ENCODE measurements around the gene SLC6A19.

Gene SLC6A19

GRCh38 chr5:1164696-1165630 lies 36.4 kb upstream of the SLC6A19 start:
- FAIRE-seq (no peak), DNase-seq (ENCODE audit: extremely low spot score, insufficient read length, low read depth) (no peak)

GRCh38 chr5:1165864-1166263 lies 35.5 kb upstream of the SLC6A19 start:
- no peak for FAIRE-seq
- DNase-seq (ENCODE audit: extremely low spot score, insufficient read length, low read depth), result no peak

- no peak for FAIRE-seq
These were observed 35.0 kb upstream of the SLC6A19 start for GRCh38 chr5:1166370-1166769.

DNA sequence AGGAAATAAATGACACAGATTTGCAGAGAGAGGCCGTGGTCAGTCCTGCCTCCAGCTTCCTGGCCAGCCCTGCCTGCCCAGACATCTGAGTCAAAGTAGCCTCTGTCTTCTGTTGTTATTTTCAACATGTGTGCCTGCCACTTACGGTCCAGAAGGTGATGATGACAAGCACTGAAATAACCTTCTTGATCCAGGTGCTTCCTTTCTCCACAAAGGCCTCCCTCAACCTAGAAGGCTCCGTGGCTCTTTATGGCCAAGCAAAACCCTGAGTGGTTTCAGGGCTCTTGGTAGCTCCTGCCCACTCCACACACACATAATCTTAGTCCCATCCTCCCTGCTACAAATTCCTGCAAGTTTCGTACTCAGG lies 34.1 kb upstream of the SLC6A19 start:
- no peak for DNase-seq (ENCODE audit: extremely low spot score, insufficient read length, low read depth)

More at GRCh38 chr5:1166370-1166769, 35.0 kb upstream of the SLC6A19 start:
- DNase-seq (ENCODE audit: extremely low spot score, insufficient read length, low read depth), result no peak

GRCh38 chr5:1167728-1168709 lies 33.4 kb upstream of the SLC6A19 start:
- FAIRE-seq, result peak; percentile 89
- peak; percentile 55 for DNase-seq (ENCODE audit: extremely low spot score, insufficient read length, low read depth)

More for the DNA sequence above, 34.1 kb upstream of the SLC6A19 start:
- FAIRE-seq, result no peak

- no peak for FAIRE-seq
- DNase-seq (ENCODE audit: extremely low spot score, insufficient read length, low read depth), result no peak
These were observed 32.6 kb upstream of the SLC6A19 start for GRCh38 chr5:1168796-1169195.

GRCh38 chr5:1169211-1170115 lies 31.9 kb upstream of the SLC6A19 start:
- DNase-seq (ENCODE audit: extremely low spot score, insufficient read length, low read depth), result no peak
- no peak for FAIRE-seq

GRCh38 chr5:1171340-1171941 lies 30.0 kb upstream of the SLC6A19 start:
- FAIRE-seq (no peak), DNase-seq (ENCODE audit: extremely low spot score, insufficient read length, low read depth) (no peak)

DNA sequence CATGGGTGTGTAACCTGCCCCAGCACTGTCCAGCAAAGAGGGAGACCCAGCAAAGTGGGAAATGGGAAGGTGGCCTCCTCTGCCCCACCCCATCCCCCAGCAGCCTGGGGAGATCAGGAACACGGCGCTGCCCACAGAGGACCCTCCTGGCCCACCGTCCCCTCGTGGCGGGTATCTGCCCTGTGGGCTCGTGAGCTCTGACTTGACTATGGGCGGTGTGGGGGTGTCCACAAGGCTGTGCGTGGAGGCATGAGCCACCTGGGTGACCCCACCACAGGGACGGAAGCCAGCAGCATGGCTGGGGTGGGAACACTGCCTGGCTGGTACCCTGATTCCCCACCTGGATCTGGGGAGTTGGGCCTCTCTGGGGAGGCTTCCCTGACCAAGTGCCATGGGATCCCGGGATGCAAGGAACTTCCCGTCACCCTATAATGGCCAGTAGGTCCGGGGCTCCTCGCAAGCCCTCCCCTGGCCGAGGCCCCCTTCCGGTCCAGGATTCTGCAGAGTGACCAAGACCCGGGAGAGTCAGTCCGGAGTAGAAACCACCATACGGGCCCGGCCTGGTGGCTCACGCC lies 29.3 kb upstream of the SLC6A19 start:
- no peak for FAIRE-seq
- no peak for DNase-seq (ENCODE audit: extremely low spot score, insufficient read length, low read depth)

GRCh38 chr5:1172670-1173404 lies 28.6 kb upstream of the SLC6A19 start:
- DNase-seq (ENCODE audit: extremely low spot score, insufficient read length, low read depth) (no peak), FAIRE-seq (no peak)

GRCh38 chr5:1173485-1174070 lies 27.8 kb upstream of the SLC6A19 start:
- DNase-seq (ENCODE audit: extremely low spot score, insufficient read length, low read depth) (no peak), FAIRE-seq (no peak)

GRCh38 chr5:1174122-1174936 lies 27.1 kb upstream of the SLC6A19 start:
- FAIRE-seq, result peak; percentile 9
- peak; percentile 28 for DNase-seq (ENCODE audit: extremely low spot score, insufficient read length, low read depth)

GRCh38 chr5:1175015-1175414 lies 26.4 kb upstream of the SLC6A19 start:
- FAIRE-seq, result no peak

DNA sequence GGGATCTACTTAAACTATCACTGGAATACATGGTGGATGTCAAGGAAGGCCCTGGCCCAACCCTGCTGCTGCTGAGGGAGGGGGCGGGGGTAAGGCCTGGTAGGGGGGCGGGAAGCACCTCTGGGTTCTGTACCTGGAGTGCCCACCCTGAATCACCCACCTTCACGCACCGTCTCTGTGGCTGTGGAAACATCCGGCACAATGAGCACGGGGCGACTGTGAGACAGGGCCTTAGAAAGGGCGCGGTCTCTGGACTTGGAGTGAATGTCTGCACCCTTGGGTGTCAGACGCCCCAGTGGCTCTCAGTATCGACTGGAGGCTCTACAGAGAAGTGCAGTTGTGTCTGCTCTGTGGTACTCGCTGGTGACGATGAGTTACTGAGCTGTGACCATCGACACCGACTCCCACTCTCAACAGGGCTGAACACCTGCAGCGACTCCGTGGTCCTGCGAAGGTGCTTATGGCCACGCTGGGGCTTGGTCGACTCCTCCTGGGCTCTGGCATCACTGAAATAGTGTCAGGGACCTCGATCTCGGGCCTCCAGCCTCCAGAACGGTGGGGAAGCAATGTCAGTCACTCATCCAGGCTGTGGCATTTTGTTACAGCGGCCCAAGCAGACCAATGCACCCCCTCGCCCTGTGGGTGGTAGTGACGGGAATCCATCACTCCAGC lies 25.5 kb upstream of the SLC6A19 start:
- FAIRE-seq (no peak), DNase-seq (ENCODE audit: extremely low spot score, insufficient read length, low read depth) (no peak)

More at GRCh38 chr5:1175015-1175414, 26.4 kb upstream of the SLC6A19 start:
- DNase-seq (ENCODE audit: extremely low spot score, insufficient read length, low read depth), result no peak

GRCh38 chr5:1176473-1177391 lies 24.7 kb upstream of the SLC6A19 start:
- no peak for FAIRE-seq
- no peak for DNase-seq (ENCODE audit: extremely low spot score, insufficient read length, low read depth)

Measured in GM18507 (cell line).